AG09309 (cell line): ENCODE measurements around the gene PARVA.
"Not testable (repeated sequence)": the region's sequence is repeated elsewhere in the genome, so short reads cannot be mapped to it uniquely, and the experiment has no call there.

Experiments
- DNase-seq: peaks from one replicate; pipeline ENCODE4 v3.0.0-alpha.2; 2010; ENCODE audit warnings: low read depth
- H3K4me3 ChIP-seq: 2 replicates; pipeline ENCODE4 v1.5.1; 2011; ENCODE audit warnings: mild to moderate bottlenecking, low read depth, low read length, moderate library complexity; ENCODE audit not compliant: control insufficient read depth
- TF ChIP-seq, protein P1 (sequence below): IDR thresholded peaks from 2 replicates; pipeline ENCODE4 v1.5.1; 2011; ENCODE audit warnings: mild to moderate bottlenecking, low read depth, low read length, inconsistent platforms; ENCODE audit not compliant: insufficient read depth, control insufficient read depth; ENCODE audit errors: missing control alignments

PARVA gene

GRCh38 chr11:12512826-12513395 lies 135.5 kb downstream of the PARVA start:
- H3K4me3 ChIP-seq: no peak overlapping the region
- TF ChIP-seq, protein P1, sequence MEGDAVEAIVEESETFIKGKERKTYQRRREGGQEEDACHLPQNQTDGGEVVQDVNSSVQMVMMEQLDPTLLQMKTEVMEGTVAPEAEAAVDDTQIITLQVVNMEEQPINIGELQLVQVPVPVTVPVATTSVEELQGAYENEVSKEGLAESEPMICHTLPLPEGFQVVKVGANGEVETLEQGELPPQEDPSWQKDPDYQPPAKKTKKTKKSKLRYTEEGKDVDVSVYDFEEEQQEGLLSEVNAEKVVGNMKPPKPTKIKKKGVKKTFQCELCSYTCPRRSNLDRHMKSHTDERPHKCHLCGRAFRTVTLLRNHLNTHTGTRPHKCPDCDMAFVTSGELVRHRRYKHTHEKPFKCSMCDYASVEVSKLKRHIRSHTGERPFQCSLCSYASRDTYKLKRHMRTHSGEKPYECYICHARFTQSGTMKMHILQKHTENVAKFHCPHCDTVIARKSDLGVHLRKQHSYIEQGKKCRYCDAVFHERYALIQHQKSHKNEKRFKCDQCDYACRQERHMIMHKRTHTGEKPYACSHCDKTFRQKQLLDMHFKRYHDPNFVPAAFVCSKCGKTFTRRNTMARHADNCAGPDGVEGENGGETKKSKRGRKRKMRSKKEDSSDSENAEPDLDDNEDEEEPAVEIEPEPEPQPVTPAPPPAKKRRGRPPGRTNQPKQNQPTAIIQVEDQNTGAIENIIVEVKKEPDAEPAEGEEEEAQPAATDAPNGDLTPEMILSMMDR: no peak
- DNase-seq: no peak

DNA sequence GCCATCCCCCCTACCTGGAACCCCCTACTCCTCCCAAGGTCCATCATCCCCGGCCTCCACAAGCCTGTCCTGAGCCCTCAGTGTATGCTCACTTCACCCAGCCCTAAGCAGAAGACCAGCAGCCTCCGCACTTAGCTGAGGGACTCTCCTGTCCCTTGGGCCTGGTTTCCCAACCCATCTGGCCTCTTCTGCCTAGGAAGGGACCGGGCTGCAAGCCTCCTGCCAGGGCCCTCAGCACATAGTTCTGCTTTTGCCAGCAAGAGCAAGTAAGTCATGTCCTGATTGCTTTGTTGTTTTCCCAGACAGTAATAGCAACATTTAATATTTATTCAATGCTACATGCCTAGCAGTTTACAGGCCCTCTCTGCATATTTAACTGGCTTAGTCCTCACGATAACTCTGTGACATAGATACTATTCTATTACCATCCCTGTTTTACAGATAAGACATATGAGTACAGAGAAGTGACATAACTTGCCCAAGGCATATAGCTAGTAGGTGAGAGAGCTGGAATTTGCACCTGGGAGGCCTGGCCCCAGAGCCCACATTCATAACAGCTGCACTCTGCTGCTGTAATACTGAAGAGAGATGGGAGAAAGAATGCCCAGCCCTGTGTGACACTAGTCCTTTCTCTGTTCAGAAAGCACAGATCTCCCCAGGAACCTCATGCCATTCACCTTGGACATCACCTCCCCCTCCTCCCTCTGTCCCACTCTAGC lies 139.2 kb downstream of the PARVA start:
- DNase-seq: no peak
- TF ChIP-seq, protein P1: no peak
- H3K4me3 ChIP-seq: no peak overlapping the region

GRCh38 chr11:12517306-12517705 lies 139.9 kb downstream of the PARVA start:
- no peak overlapping the region for H3K4me3 ChIP-seq
- no peak for DNase-seq
- TF ChIP-seq, protein P1: no peak

GRCh38 chr11:12517741-12518140 lies 140.4 kb downstream of the PARVA start:
- H3K4me3 ChIP-seq: no peak overlapping the region
- DNase-seq: no peak
- TF ChIP-seq, protein P1: no peak

GRCh38 chr11:12518606-12519385 lies 141.4 kb downstream of the PARVA start:
- H3K4me3 ChIP-seq: no peak overlapping the region
- no peak for DNase-seq
- TF ChIP-seq, protein P1: no peak

- no peak overlapping the region for H3K4me3 ChIP-seq
- TF ChIP-seq, protein P1: no peak
- no peak for DNase-seq
These were observed 142.7 kb downstream of the PARVA start for GRCh38 chr11:12520054-12520453.

DNA sequence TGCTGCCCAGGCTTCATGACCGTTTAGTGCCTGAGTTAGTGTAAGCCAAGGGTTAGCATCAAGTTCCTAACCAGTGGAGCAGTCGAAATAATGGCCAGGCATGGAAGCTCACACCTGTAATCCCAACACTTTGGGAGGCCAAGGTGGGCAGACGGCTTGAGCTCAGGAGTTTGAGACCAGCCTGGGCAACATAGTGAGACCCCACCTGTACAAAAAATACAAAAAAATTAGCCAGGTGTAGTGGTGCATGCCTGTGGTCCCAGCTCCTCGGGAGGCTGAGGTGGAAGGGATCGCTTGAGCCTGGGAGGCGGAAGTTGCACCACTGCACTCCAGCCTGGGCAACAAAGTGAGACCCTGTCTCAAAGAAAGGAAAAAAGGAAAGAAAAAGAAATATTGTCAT lies 143.2 kb downstream of the PARVA start:
- not testable (repeated sequence) for DNase-seq, H3K4me3 ChIP-seq
